Liver (tissue), 9 donors: ENCODE measurements around the gene PIP4K2A. TPM values are rescaled to one million over a fixed set of nuclear protein-coding genes. Genes with fewer than 3 reads are reported as not detected.

Source experiments
- DNase-seq: peaks from one replicate; pipeline ENCODE4 v3.0.0-alpha.2; 2017; ENCODE audit warnings: low spot score
- H3K27ac ChIP-seq, 2 donors: one replicate each; pipeline ENCODE4 v1.7.0; 2013; ENCODE audit warnings: inconsistent platforms in 2 of 2, low read length in 2 of 2, control low read depth in 1 of 2, low read depth in 1 of 2, mild to moderate bottlenecking in 1 of 2
- H3K27me3 ChIP-seq, 4 donors: one replicate each; pipeline versions ENCODE4 v1.6.1 to v1.7.0; 2013; ENCODE audit warnings: low read length in 3 of 4, inconsistent platforms in 1 of 4, mild to moderate bottlenecking in 1 of 4, moderate library complexity in 1 of 4; ENCODE audit not compliant: control insufficient read depth in 4 of 4, insufficient read depth in 4 of 4
- H3K36me3 ChIP-seq, 4 donors: one replicate each; pipeline versions ENCODE4 v1.6.1 to v1.7.0; 2013; ENCODE audit warnings: low read length in 3 of 4, mild to moderate bottlenecking in 3 of 4, low read depth in 1 of 4, moderate library complexity in 1 of 4; ENCODE audit not compliant: control insufficient read depth in 4 of 4, insufficient read depth in 3 of 4
- H3K4me1 ChIP-seq, 4 donors: one replicate each; pipeline versions ENCODE4 v1.6.1 to v1.7.0; 2013; ENCODE audit warnings: low read length in 3 of 4, mild to moderate bottlenecking in 3 of 4, moderate library complexity in 1 of 4; ENCODE audit not compliant: control insufficient read depth in 4 of 4, insufficient read depth in 4 of 4
- H3K4me3 ChIP-seq, 3 donors: one replicate each; pipeline versions ENCODE4 v1.6.1 to v1.7.0; 2013; ENCODE audit warnings: low read length in 3 of 3, control low read depth in 1 of 3, low read depth in 1 of 3, mild to moderate bottlenecking in 1 of 3
- H3K9ac ChIP-seq, 2 donors: one replicate each; pipeline ENCODE4 v1.7.0; 2013; ENCODE audit warnings: low read length in 2 of 2, mild to moderate bottlenecking in 2 of 2, moderate library complexity in 2 of 2, control low read depth in 1 of 2, low read depth in 1 of 2
- H3K9me3 ChIP-seq, 4 donors: one replicate each; pipeline versions ENCODE4 v1.6.1 to v1.7.0; 2013; ENCODE audit warnings: low read length in 3 of 4; ENCODE audit not compliant: control insufficient read depth in 4 of 4
- ATF3 ChIP-seq: IDR thresholded peaks from 2 replicates; pipeline ENCODE4 v1.6.1; 2016; ENCODE audit warnings: antibody characterized with exemption
- EGR1 ChIP-seq, 2 donors: IDR thresholded peaks; 2 replicates each; pipeline ENCODE4 v1.6.1; 2016 to 2018; ENCODE audit warnings: antibody characterized with exemption in 2 of 2, low read depth in 2 of 2
- FOXA1 ChIP-seq: IDR thresholded peaks from 2 replicates; pipeline ENCODE4 v1.6.1; 2016; ENCODE audit warnings: antibody characterized with exemption
- FOXA2 ChIP-seq: IDR thresholded peaks from 2 replicates; pipeline ENCODE4 v1.6.1; 2016; ENCODE audit warnings: antibody characterized with exemption
- GABPA ChIP-seq, 2 donors: IDR thresholded peaks in 1 of 2; conservative IDR thresholded peaks in 1 of 2; 2 replicates each; pipeline ENCODE4 v1.6.1; 2016; ENCODE audit warnings: antibody characterized with exemption in 2 of 2, mild to moderate bottlenecking in 1 of 2, moderate library complexity in 1 of 2
- HNF4A ChIP-seq, 2 donors: conservative IDR thresholded peaks; 2 replicates each; pipeline ENCODE4 v1.6.1; 2016; ENCODE audit warnings: antibody characterized with exemption in 2 of 2, mild to moderate bottlenecking in 2 of 2
- JUND ChIP-seq, 2 donors: IDR thresholded peaks; 2 replicates each; pipeline ENCODE4 v1.6.1; 2016; ENCODE audit warnings: antibody characterized with exemption in 2 of 2
- MAX ChIP-seq: IDR thresholded peaks from 2 replicates; pipeline ENCODE4 v1.6.1; 2016; ENCODE audit warnings: antibody characterized with exemption
- NR2F2 ChIP-seq: IDR thresholded peaks from 2 replicates; pipeline ENCODE4 v1.6.1; 2016; ENCODE audit warnings: antibody characterized with exemption
- RAD21 ChIP-seq, 2 donors: IDR thresholded peaks; 2 replicates each; pipeline ENCODE4 v1.6.1; 2016; ENCODE audit warnings: antibody characterized with exemption in 2 of 2, mild to moderate bottlenecking in 2 of 2
- REST ChIP-seq: IDR thresholded peaks from 2 replicates; pipeline ENCODE4 v1.6.1; 2016; ENCODE audit warnings: antibody characterized with exemption, mild to moderate bottlenecking
- RXRA ChIP-seq, 2 donors: IDR thresholded peaks; 2 replicates each; pipeline ENCODE4 v1.6.1; 2017 to 2018; ENCODE audit warnings: antibody characterized with exemption in 2 of 2, mild to moderate bottlenecking in 1 of 2
- TAF1 ChIP-seq: conservative IDR thresholded peaks from 2 replicates; pipeline ENCODE4 v1.6.1; 2016; ENCODE audit warnings: antibody characterized with exemption, mild to moderate bottlenecking
- YY1 ChIP-seq: IDR thresholded peaks from 2 replicates; pipeline ENCODE4 v1.6.1; 2016; ENCODE audit warnings: antibody characterized with exemption, mild to moderate bottlenecking
- ZBTB33 ChIP-seq: IDR thresholded peaks from 2 replicates; pipeline ENCODE4 v1.6.1; 2016; ENCODE audit warnings: antibody characterized with exemption
- WGBS: extraction: QIAGEN DNeasy Blood & Tissue Kit; methylation state at CpG from one replicate; pipeline ENCODE4 v1.1.7; 2013; 5-methylcytosine and 5-hydroxymethylcytosine counted together
- polyA plus RNA-seq, 2 donors: library from polyadenylated mRNA; stranded (reverse) in 1 of 2; unstranded in 1 of 2; fragments of 200-250 nt in 1 of 2; fragments of >200 nt in 1 of 2; fragmentation: Nextera tagmentation in 1 of 2; extraction: Ambion mirVana in 1 of 2; gene quantifications; one replicate each; pipeline versions ENCODE4 v1.2.1 to v1.2.3, GENCODE V29; 2013 to 2015
- total RNA-seq, 2 donors: library from RNA; depleted of rRNA; stranded (reverse); fragments of >200 nt; gene quantifications; one replicate each; pipeline ENCODE4 v1.2.3, GENCODE V29; 2014
- donor health status: healthy.
- donor health status: healthy.
- donor health status: healthy.
- donor health status: healthy.
- donor health status: healthy.

The PIP4K2A gene
- total and polyA plus RNA-seq, 4 donors, result 6.4 to 53.7 (median 8.6) TPM

GRCh38 chr10:22491931-22492615, 222.3 kb downstream of the PIP4K2A start:
- WGBS, result 73% methylated on average over 2 of the region's 2 CpGs
- no peak for TF ChIP-seq EGR1 (IDR thresholded peaks at IDR 0.05; ENCODE audit: low read depth in 2 of 2)
- TF ChIP-seq HNF4A (conservative IDR thresholded peaks at IDR 0.05), result no peak
- TF ChIP-seq GABPA (IDR thresholded peaks at IDR 0.05 in 1 of 2, conservative IDR thresholded peaks at IDR 0.05 in 1 of 2), result no peak
- no peak for TF ChIP-seq FOXA2
- TF ChIP-seq REST, result no peak
- TF ChIP-seq NR2F2, result no peak
- H3K27ac ChIP-seq, result no peak overlapping the region
- no peak for DNase-seq
- no peaks in the 10 kb centered on the region for H3K27me3 ChIP-seq
- H3K9me3 ChIP-seq, result no peaks in the 10 kb centered on the region
- no peaks in the 10 kb centered on the region for H3K36me3 ChIP-seq
- H3K9ac ChIP-seq, result no peak overlapping the region
- no peaks in the 10 kb centered on the region for H3K4me1 ChIP-seq
- H3K4me3 ChIP-seq, result no peak overlapping the region

- H3K9me3 ChIP-seq, result no peaks in the 10 kb centered on the region
- H3K9ac ChIP-seq, result no peak overlapping the region
- no peak overlapping the region for H3K27ac ChIP-seq
- no peaks in the 10 kb centered on the region for H3K4me1 ChIP-seq
- H3K27me3 ChIP-seq, result no peaks in the 10 kb centered on the region
- TF ChIP-seq TAF1 (no peak), ATF3 (no peak), GABPA (IDR thresholded peaks at IDR 0.05 in 1 of 2, conservative IDR thresholded peaks at IDR 0.05 in 1 of 2) (no peak), RXRA (IDR thresholded peaks at IDR 0.05) (no peak), FOXA2 (no peak), NR2F2 (no peak), MAX (no peak), ZBTB33 (no peak), EGR1 (IDR thresholded peaks at IDR 0.05; ENCODE audit: low read depth in 2 of 2) (no peak), RAD21 (IDR thresholded peaks at IDR 0.05) (no peak), FOXA1 (no peak), HNF4A (conservative IDR thresholded peaks at IDR 0.05) (no peak), JUND (IDR thresholded peaks at IDR 0.05) (no peak), REST (no peak), YY1 (no peak)
- H3K36me3 ChIP-seq, result no peaks in the 10 kb centered on the region
- DNase-seq, result no peak
- WGBS, result 96% methylated on average over 3 of the region's 3 CpGs
- H3K4me3 ChIP-seq, result no peak overlapping the region
These were observed 222.9 kb downstream of the PIP4K2A start for GRCh38 chr10:22491480-22491879.
